GM23248 (cell line): Measurements from ENCODE around the gene RXRA. TPM values are rescaled to one million over a fixed set of nuclear protein-coding genes. Genes with fewer than 3 reads are reported as not detected.

Experiments used
- DNase-seq: peaks from one replicate; pipeline ENCODE4 v3.0.0-alpha.2; 2015
- H2AFZ ChIP-seq: fragments of 200-600 bp; sonication (generic); 2 replicates; pipeline ENCODE4 v1.6.1; 2016; ENCODE audit warnings: antibody characterized with exemption
- H3F3A ChIP-seq: fragments of 200-600 bp; sonication (generic); 2 replicates; pipeline ENCODE4 v1.6.1; 2016; ENCODE audit warnings: mild to moderate bottlenecking, antibody characterized with exemption, mixed run types; ENCODE audit not compliant: insufficient read depth
- H3K27ac ChIP-seq: fragments of 200-600 bp; sonication (generic); 2 replicates; pipeline ENCODE4 v1.5.1; 2016; ENCODE audit warnings: mild to moderate bottlenecking
- H3K27me3 ChIP-seq: fragments of 200-600 bp; sonication (generic); replicated peaks from 2 replicates; pipeline ENCODE4 v1.6.1; 2016; ENCODE audit warnings: mild to moderate bottlenecking; ENCODE audit not compliant: insufficient read depth
- H3K36me3 ChIP-seq: fragments of 200-600 bp; sonication (generic); 2 replicates; pipeline ENCODE4 v1.6.1; 2016; ENCODE audit warnings: low read depth, mild to moderate bottlenecking
- H3K4me1 ChIP-seq: fragments of 200-600 bp; sonication (generic); 2 replicates; pipeline ENCODE4 v1.6.1; 2016; ENCODE audit warnings: mild to moderate bottlenecking; ENCODE audit not compliant: insufficient read depth
- H3K4me2 ChIP-seq: fragments of 200-600 bp; sonication (generic); one replicate; pipeline ENCODE4 v1.6.1; 2016; ENCODE audit warnings: mild to moderate bottlenecking; ENCODE audit not compliant: unreplicated experiment
- H3K4me3 ChIP-seq: fragments of 200-600 bp; sonication (generic); 2 replicates; pipeline ENCODE4 v1.5.1; 2016; ENCODE audit warnings: mild to moderate bottlenecking
- H3K79me2 ChIP-seq: fragments of 200-600 bp; sonication (generic); 2 replicates; pipeline ENCODE4 v1.6.1; 2016; ENCODE audit warnings: mild to moderate bottlenecking; ENCODE audit not compliant: insufficient read depth
- H3K9ac ChIP-seq: fragments of 200-600 bp; sonication (generic); 2 replicates; pipeline ENCODE4 v1.6.1; 2016; ENCODE audit warnings: mild to moderate bottlenecking
- H3K9me2 ChIP-seq: fragments of 200-600 bp; sonication (generic); 2 replicates; pipeline ENCODE4 v1.6.1; 2016; ENCODE audit warnings: mixed run types, mild to moderate bottlenecking, moderate library complexity; ENCODE audit not compliant: insufficient read depth
- H3K9me3 ChIP-seq: fragments of 200-600 bp; sonication (generic); one replicate; pipeline ENCODE4 v1.6.1; 2017; ENCODE audit warnings: low read depth
- H4K20me1 ChIP-seq: fragments of 200-600 bp; sonication (generic); 2 replicates; pipeline ENCODE4 v1.6.0; 2016; ENCODE audit not compliant: insufficient read depth
- EZH2 ChIP-seq: fragments of 200-600 bp; sonication (generic); IDR thresholded peaks from 2 replicates; pipeline ENCODE4 v1.6.1; 2018; ENCODE audit warnings: antibody characterized with exemption, mild to moderate bottlenecking; ENCODE audit not compliant: insufficient read depth, poor library complexity, severe bottlenecking
- EZH2phosphoT487 ChIP-seq: fragments of 200-600 bp; sonication (generic); IDR thresholded peaks from 2 replicates; pipeline ENCODE4 v1.6.1; 2018; ENCODE audit warnings: antibody characterized with exemption, moderate library complexity, mild to moderate bottlenecking, low read depth; ENCODE audit not compliant: insufficient read depth
- WGBS, 2 experiments: methylation state at CpG; one replicate each; pipeline ENCODE4 v1.1.6; 2015 to 2017; ENCODE audit warnings: low lambda C conversion rate in 2 of 2, low coverage in 1 of 2; ENCODE audit errors: missing lambda C conversion rate in 2 of 2; 5-methylcytosine and 5-hydroxymethylcytosine counted together
- in situ Hi-C: fragments of 300-500 bp; cut with MboI; formaldehyde crosslinking; loops from 2 replicates; pipeline ENCODE4 v1.15.0; 2020
- polyA plus RNA-seq: library from polyadenylated mRNA; unstranded; fragments of >200 nt; fragmentation: Nextera tagmentation; extraction: Ambion mirVana; gene quantifications from 2 replicates; pipeline ENCODE4 v1.2.1, GENCODE V29; 2016
- total RNA-seq: library from RNA; depleted of rRNA; stranded (reverse); fragments of >200 nt; shearing (Covaris generic); gene quantifications from 2 replicates; pipeline ENCODE4 v1.2.3, GENCODE V29; 2014

The RXRA gene
- total and polyA plus RNA-seq, 2 experiments from 2014 or later = 3.9 to 34.8 TPM

GRCh38 chr9:134460206-134460605 is 134.0 kb downstream of the RXRA start:
- Histone ChIP-seq H3K79me2 (no peaks in the 10 kb centered on the region), H3K9ac (no peak overlapping the region), H3K27me3 (no peaks in the 10 kb centered on the region), H3K4me2 (no peak overlapping the region), H4K20me1 (no peaks in the 10 kb centered on the region), H3K9me2 (no peaks in the 10 kb centered on the region), H3K4me3 (no peak overlapping the region), H3F3A (peaks cover 6% of the 10 kb centered on the region), H3K9me3 (no peaks in the 10 kb centered on the region), H2AFZ (no peak overlapping the region), H3K27ac (no peak overlapping the region), H3K4me1 (peaks cover 23% of the 10 kb centered on the region), H3K36me3 (no peaks in the 10 kb centered on the region)
- DNase-seq = no peak
- in situ Hi-C loops = loop anchor here (25.0 kb wide), 1 partner anchor 202 kb away; no protein-coding TSS in a partner anchor
- 91% methylated on average over 12 of the region's 12 CpGs for WGBS, 2 experiments
- TF ChIP-seq EZH2 (no peak), EZH2phosphoT487 (no peak)

- in situ Hi-C loops = loop anchor here (25.0 kb wide), 1 partner anchor 201 kb away; no protein-coding TSS in a partner anchor
- TF ChIP-seq EZH2phosphoT487 (no peak), EZH2 (no peak)
- 95 to 96% methylated on average over 5 of the region's 5 CpGs for WGBS, 2 experiments
Measured at GRCh38 chr9:134460896-134461295, 134.6 kb downstream of the RXRA start.

GRCh38 chr9:134461426-134461982 is 135.2 kb downstream of the RXRA start:
- DNase-seq = peak; percentile 34
- in situ Hi-C loops = loop anchor here (25.0 kb wide), 1 partner anchor 201 kb away; no protein-coding TSS in a partner anchor
- Histone ChIP-seq H3K9me3 (no peaks in the 10 kb centered on the region), H4K20me1 (no peaks in the 10 kb centered on the region), H3K27ac (no peak overlapping the region), H2AFZ (no peak overlapping the region), H3K9me2 (no peaks in the 10 kb centered on the region), H3K4me2 (no peak overlapping the region), H3K36me3 (no peaks in the 10 kb centered on the region), H3K79me2 (no peaks in the 10 kb centered on the region), H3K27me3 (no peaks in the 10 kb centered on the region), H3K9ac (no peak overlapping the region), H3K4me1 (peaks cover 14% of the 10 kb centered on the region), H3K4me3 (no peak overlapping the region), H3F3A (no peaks in the 10 kb centered on the region)
- WGBS, 2 experiments = 89 to 91% methylated on average over 5 to 8 of the region's 8 CpGs
- TF ChIP-seq EZH2phosphoT487 (no peak), EZH2 (no peak)

More at GRCh38 chr9:134460896-134461295, 134.6 kb downstream of the RXRA start:
- Histone ChIP-seq H3K9me3 (no peaks in the 10 kb centered on the region), H3K9me2 (no peaks in the 10 kb centered on the region), H4K20me1 (no peaks in the 10 kb centered on the region), H3K4me3 (no peak overlapping the region), H3K27ac (no peak overlapping the region), H3K79me2 (no peaks in the 10 kb centered on the region), H3K4me2 (no peak overlapping the region), H3F3A (no peaks in the 10 kb centered on the region), H3K9ac (no peak overlapping the region), H3K27me3 (no peaks in the 10 kb centered on the region), H3K36me3 (no peaks in the 10 kb centered on the region), H2AFZ (no peak overlapping the region), H3K4me1 (peaks cover 16% of the 10 kb centered on the region)
- no peak for DNase-seq

GRCh38 chr9:134462318-134462717 is 136.1 kb downstream of the RXRA start:
- in situ Hi-C loops = loop anchor here (25.0 kb wide), 1 partner anchor 200 kb away; no protein-coding TSS in a partner anchor
- TF ChIP-seq EZH2 (no peak), EZH2phosphoT487 (no peak)
- H4K20me1 ChIP-seq = no peaks in the 10 kb centered on the region
- no peak overlapping the region for H3K4me3 ChIP-seq
- no peaks in the 10 kb centered on the region for H3K36me3 ChIP-seq
- no peak overlapping the region for H3K27ac ChIP-seq
- H3F3A ChIP-seq = no peaks in the 10 kb centered on the region
- H3K79me2 ChIP-seq = no peaks in the 10 kb centered on the region
- H3K9me2 ChIP-seq = no peaks in the 10 kb centered on the region
- no peaks in the 10 kb centered on the region for H3K27me3 ChIP-seq
- no peaks in the 10 kb centered on the region for H3K9me3 ChIP-seq
- H3K4me2 ChIP-seq = no peak overlapping the region
- 68 to 71% methylated on average over 13 of the region's 13 CpGs for WGBS, 2 experiments
- no peak for DNase-seq
- H3K4me1 ChIP-seq = peaks cover 7% of the 10 kb centered on the region; the same call in 1 of the 2 replicates
- H2AFZ ChIP-seq = no peak overlapping the region
- H3K9ac ChIP-seq = no peak overlapping the region
